HFF-Myc (cell line): ENCODE measurements around the gene TTLL10.

Source experiments
- DNase-seq: peaks from one replicate; pipeline ENCODE4 v3.0.0-alpha.2; 2011; ENCODE audit warnings: low read depth; ENCODE audit errors: extremely low read depth
- H3K4me3 ChIP-seq: replicated peaks from 2 replicates; pipeline ENCODE4 v1.5.1; 2011; ENCODE audit warnings: low read depth, mild to moderate bottlenecking, control low read depth, low read length
- TF ChIP-seq, protein P1 (sequence below): IDR thresholded peaks from 2 replicates; pipeline ENCODE4 v1.5.1; 2012; ENCODE audit warnings: mild to moderate bottlenecking, low read depth, low read length, control low read depth; ENCODE audit errors: missing control alignments

Gene TTLL10

DNA sequence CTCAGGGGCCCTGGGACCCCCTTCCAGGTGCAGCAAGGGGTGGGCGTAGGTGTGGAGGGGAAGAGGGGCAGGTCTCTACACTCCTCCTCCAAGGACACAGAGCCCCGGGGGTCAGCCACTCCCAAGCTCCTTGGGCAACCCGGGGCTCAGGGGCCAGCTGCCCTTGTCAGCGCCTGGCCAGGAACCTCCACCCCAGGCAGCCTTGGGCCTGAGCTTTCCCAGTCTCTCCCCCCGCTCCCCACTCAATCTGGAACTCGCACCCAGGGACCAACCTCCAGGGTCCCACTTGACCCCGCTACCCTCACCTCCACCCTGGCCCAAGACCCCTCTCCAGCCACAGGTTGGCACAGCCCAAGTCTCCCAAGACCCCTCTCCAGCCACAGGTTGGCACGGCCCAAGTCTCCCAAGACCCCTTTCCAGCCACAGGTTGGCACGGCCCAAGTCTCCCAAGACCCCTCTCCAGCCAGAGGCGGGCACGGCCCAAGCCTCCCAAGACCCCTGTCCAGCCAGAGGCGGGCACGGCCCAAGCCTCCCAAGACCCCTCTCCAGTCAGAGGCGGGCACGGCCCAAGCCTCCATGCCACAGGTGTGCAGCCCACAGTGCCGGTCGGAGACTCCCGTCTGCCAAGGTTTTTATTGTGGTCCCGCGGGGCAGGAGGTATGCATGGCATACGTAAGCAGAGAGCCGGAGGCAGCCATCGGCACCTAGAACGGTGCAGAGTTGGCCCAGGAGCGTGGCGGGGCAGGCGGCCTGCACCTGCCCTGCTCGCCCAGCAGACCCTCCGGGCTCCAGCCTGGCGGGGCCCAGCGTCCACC lies 37.3 kb downstream of the TTLL10 start:
- no peak for DNase-seq
- TF ChIP-seq, protein P1, sequence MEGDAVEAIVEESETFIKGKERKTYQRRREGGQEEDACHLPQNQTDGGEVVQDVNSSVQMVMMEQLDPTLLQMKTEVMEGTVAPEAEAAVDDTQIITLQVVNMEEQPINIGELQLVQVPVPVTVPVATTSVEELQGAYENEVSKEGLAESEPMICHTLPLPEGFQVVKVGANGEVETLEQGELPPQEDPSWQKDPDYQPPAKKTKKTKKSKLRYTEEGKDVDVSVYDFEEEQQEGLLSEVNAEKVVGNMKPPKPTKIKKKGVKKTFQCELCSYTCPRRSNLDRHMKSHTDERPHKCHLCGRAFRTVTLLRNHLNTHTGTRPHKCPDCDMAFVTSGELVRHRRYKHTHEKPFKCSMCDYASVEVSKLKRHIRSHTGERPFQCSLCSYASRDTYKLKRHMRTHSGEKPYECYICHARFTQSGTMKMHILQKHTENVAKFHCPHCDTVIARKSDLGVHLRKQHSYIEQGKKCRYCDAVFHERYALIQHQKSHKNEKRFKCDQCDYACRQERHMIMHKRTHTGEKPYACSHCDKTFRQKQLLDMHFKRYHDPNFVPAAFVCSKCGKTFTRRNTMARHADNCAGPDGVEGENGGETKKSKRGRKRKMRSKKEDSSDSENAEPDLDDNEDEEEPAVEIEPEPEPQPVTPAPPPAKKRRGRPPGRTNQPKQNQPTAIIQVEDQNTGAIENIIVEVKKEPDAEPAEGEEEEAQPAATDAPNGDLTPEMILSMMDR, result no peak
- H3K4me3 ChIP-seq, result no peak overlapping the region

DNA sequence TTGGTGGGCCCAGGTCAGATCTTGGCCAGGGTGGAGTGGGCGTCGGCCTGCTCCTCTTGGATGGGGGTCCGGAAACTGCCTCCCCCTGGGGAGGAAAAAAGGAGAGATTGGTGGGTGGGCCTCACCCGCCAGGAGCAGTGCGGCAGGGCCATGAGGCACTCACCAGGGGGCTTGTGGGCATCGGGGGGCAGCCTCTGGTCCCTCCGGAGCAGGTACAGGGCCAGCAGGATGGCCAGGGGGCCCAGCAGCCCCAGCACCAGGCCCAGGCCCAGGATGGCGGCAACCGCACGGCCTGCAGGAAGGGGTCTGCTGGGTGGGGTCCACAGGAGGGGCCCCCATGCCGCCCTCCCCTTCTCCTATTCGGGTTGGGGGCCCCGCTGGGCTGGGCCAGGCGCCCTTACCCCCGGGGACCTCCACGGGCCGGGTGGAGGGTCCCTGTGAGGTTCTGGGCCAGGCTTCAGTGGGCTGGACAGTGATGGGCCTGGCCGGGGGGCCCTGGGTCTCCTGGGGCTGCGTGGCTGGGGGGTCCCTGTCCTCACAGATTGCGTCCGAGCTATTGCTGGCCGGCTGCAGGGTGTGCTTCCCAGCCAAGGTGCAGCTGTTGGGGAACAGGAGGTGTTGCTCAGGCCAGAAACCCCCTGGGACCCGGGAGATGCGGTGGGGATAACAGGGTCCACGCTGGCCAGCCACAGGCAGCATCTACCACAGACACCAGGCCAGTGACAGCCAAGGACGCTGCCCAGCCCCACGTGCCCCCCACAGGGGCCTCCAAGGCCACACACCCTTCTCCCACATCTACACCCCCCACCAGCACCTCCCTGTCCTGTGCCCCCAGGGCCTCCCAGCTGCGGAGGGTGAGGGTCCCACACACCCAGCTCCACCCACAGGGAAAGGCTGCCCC lies 38.1 kb downstream of the TTLL10 start:
- H3K4me3 ChIP-seq, result no peak overlapping the region
- DNase-seq, result no peak
- TF ChIP-seq, protein P1, result no peak

DNA sequence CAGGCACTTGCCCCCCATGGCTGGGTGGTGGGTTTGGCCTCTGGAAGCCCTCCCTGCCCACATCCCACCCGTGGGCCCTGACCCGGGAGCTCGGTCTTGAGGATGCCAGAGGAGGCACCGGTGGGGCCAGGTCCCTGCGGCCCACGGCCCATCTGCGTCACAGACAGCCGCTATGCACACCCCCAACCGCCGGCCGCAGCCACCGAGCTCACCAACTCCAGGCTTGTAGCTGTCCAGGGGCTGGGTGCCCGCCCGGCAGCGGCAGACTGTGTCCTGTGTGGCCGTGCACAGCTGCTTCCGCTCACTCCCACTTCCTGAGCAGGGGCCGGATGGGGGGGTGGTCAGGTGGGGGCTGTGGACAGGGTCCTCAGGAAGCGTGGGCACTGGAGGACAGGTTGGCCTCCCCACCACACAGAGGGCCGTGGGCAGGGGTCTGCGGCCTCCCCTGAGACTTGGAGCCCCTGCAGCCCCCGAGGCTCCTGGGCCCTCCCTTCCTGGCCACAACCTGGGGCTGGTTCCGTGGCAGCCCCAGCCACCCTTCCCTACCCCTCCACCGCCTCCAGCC lies 39.2 kb downstream of the TTLL10 start:
- no peak for DNase-seq
- no peak overlapping the region for H3K4me3 ChIP-seq

DNA sequence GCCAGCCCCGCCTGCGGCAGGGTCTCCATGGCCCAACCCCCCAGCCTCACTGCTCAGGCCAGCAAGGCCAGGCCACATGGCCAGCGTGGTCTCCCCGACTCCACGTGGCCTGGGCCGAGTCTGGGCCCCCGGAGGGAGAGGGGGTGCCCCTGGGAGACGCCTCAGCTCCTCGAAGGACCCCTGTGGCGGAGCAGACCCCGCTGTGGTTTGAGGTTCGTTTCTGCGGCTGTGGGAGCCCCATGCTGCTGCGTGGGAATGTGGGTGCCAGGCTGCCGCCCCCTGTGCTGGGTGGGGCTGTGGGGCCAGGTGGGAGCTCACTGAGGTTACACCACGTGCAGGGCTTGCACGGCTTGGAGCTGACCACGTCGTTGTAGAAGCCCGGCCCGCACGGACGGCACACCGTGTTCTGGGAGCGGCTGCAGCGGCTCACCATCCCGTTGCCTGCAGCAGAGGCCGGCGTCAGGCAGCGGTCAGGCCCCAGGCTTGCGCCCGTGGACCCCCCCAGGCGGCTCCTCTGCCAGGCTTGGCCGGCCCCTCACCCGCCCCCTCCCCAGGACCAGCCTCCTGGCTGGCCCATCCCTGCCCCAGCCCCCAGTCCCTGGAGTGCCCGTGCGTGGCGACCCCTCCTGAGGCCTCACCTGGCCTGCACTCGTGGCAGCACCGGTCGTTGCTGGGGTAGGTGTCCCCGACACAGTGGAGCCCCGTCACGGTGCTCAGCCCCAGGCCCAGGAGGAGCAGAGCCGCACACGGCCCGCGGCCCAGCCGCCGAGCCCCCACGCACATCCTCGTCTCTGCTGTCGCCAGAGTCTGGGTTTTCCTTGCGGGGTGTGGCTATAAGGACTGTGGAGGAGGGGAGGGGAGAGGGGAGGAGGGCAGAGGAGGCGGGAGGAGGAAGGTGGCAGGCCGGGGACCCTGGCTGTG lies 39.9 kb downstream of the TTLL10 start, which contains the start of gene TNFRSF4:
TSS of gene TNFRSF4 (minus strand) at position 809 of the 921 bp plus-strand sequence. CDS start at position 783, 26 bp downstream.
- DNase-seq, result no peak
- TF ChIP-seq, protein P1, result no peak
- H3K4me3 ChIP-seq, result no peak within 1 kb of the TSS

More for the DNA sequence above, 39.2 kb downstream of the TTLL10 start:
- TF ChIP-seq, protein P1, result no peak

DNA sequence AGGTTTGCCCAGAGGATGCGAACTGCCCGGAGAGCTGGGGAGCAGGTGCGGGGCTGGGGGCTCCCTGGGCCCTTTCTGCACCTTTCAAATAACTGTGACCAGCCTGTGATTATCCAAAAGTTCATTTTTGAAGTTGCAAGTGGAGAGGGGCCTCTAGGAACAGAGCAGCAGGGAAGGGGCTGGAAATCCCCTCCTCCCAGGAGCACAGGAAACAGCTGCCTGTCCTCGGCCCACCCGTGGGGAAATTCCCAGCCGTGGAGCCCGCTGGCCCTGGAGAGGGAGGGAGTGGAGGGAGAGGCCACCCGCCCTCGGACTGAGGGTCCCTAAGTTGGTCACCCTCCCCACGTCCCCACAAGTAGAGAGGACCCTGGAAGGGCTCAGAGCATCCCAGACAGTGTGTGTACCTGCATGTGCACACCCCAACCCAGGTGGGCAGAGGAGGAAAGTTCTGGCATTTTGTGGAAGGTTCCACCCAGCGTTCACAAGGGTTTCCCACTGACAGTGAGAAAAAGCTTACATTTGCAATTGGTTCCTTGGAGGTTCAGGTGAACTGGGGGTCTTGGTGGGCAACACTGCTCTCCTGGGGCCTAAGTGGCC lies 41.5 kb downstream of the TTLL10 start:
- no peak for DNase-seq
- H3K4me3 ChIP-seq, result no peak overlapping the region
- TF ChIP-seq, protein P1, result no peak
